IgD-negative memory B cell (primary cell): ENCODE data around the gene TRIM74. TPM values are rescaled to one million over a fixed set of nuclear protein-coding genes. Genes with fewer than 3 reads are reported as not detected.
"Not testable (repeated sequence)": the region's sequence is repeated elsewhere in the genome, so short reads cannot be mapped to it uniquely, and the experiment has no call there.

Experiments used
- H3K27ac Mint-ChIP-seq, 3 donors: one replicate each; pipeline ENCODE4 v1.8.0; 2020 to 2022; ENCODE audit warnings: mild to moderate bottlenecking in 3 of 3, mixed read lengths in 3 of 3, moderate library complexity in 1 of 3
- H3K27me3 Mint-ChIP-seq: one replicate; pipeline ENCODE4 v1.8.0; 2021; ENCODE audit warnings: mixed read lengths
- H3K36me3 Mint-ChIP-seq: one replicate; pipeline ENCODE4 v1.8.0; 2020; ENCODE audit warnings: mild to moderate bottlenecking, mixed read lengths
- H3K4me1 Mint-ChIP-seq, 3 donors: one replicate each; pipeline ENCODE4 v1.8.0; 2020 to 2022; ENCODE audit warnings: mixed read lengths in 3 of 3, mild to moderate bottlenecking in 1 of 3
- H3K4me3 Mint-ChIP-seq, 4 donors: one replicate each; pipeline ENCODE4 v1.8.0; 2020 to 2022; ENCODE audit warnings: mild to moderate bottlenecking in 4 of 4, mixed read lengths in 4 of 4, moderate library complexity in 3 of 4
- H3K9me3 Mint-ChIP-seq, 3 donors: one replicate each; pipeline ENCODE4 v1.8.0; 2020 to 2021; ENCODE audit warnings: mixed read lengths in 3 of 3, mild to moderate bottlenecking in 1 of 3
- polyA plus RNA-seq: library from polyadenylated mRNA; unstranded; fragments of 300-500 nt; fragmentation: Illumina TruSeq; gene quantifications from one replicate; pipeline ENCODE4 v1.2.3, GENCODE V29; 2021

Gene TRIM74
- polyA plus RNA-seq, result 0.66 TPM

- not testable (repeated sequence) for H3K27ac Mint-ChIP-seq, H3K27me3 Mint-ChIP-seq, H3K9me3 Mint-ChIP-seq, H3K4me3 Mint-ChIP-seq, H3K4me1 Mint-ChIP-seq, H3K36me3 Mint-ChIP-seq
Observed at GRCh38 chr7:72968980-72969516, at the start of gene TRIM74. TSS of gene TRIM74 (minus strand) at chr7:72969466. CDS start at chr7:72966157, 3,309 bp downstream.

- H3K4me1 Mint-ChIP-seq, H3K4me3 Mint-ChIP-seq, H3K36me3 Mint-ChIP-seq, H3K27ac Mint-ChIP-seq, H3K9me3 Mint-ChIP-seq, H3K27me3 Mint-ChIP-seq: not testable (repeated sequence)
Observed at GRCh38 chr7:73006491-73006890, 37.2 kb upstream of the TRIM74 start.

GRCh38 chr7:73005693-73006447 lies 36.6 kb upstream of the TRIM74 start:
- not testable (repeated sequence) for H3K27me3 Mint-ChIP-seq, H3K36me3 Mint-ChIP-seq, H3K4me1 Mint-ChIP-seq, H3K9me3 Mint-ChIP-seq
- Mint-ChIP-seq H3K4me3 (peak overlapping the region; percentile 92 to 100 (median 98)), H3K27ac (peak overlapping the region; percentile 89 to 100 (median 99))

DNA sequence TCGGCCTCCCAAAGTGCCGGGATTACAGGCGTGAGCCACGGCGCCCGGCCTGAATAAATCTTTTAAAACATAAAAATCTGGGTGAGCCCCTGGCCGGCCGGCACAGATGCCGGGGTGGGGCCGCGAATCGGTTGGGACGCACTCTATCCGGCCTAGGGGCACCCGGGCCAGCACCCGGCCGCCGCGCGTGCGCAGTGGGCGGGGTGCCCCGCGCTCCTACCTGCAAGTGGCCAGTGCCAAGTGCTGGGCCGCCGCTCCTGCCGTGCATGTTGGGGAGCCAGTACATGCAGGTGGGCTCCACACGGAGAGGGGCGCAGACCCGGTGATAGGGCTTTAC lies 36.1 kb upstream of the TRIM74 start:
- Mint-ChIP-seq H3K27ac (peak overlapping the region; percentile 89 to 100 (median 99)), H3K4me3 (peak overlapping the region; percentile 92 to 100 (median 98))
- not testable (repeated sequence) for H3K9me3 Mint-ChIP-seq, H3K4me1 Mint-ChIP-seq, H3K36me3 Mint-ChIP-seq, H3K27me3 Mint-ChIP-seq

- H3K9me3 Mint-ChIP-seq, result not testable (repeated sequence)
Observed at GRCh38 chr7:72997887-72998468, 28.7 kb upstream of the TRIM74 start.

GRCh38 chr7:72997447-72997846 lies 28.2 kb upstream of the TRIM74 start:
- not testable (repeated sequence) for H3K27me3 Mint-ChIP-seq, H3K4me1 Mint-ChIP-seq, H3K36me3 Mint-ChIP-seq, H3K4me3 Mint-ChIP-seq, H3K27ac Mint-ChIP-seq, H3K9me3 Mint-ChIP-seq

More at GRCh38 chr7:72997887-72998468, 28.7 kb upstream of the TRIM74 start:
- H3K4me3 Mint-ChIP-seq, H3K4me1 Mint-ChIP-seq, H3K36me3 Mint-ChIP-seq, H3K27me3 Mint-ChIP-seq, H3K27ac Mint-ChIP-seq: not testable (repeated sequence)

DNA sequence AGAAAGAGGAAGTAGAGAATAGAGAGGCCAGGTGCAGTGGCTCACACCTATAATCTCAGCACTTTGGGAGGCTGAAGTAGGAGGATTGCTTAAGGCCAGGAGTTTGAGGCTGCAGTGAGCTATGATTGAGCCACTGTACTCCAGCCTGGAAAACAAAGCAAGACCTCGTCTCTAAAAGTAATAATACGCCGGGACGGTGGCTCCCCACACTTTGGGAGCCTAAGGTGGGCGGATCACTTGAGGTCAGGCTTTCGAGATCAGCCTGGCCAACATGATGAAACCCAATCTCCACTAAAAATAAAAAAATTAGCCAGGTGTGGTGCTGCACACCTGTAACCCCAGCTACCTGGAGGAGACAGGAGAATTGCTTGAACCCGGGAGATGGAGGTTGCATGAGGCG lies 26.2 kb upstream of the TRIM74 start:
- H3K27me3 Mint-ChIP-seq, H3K4me3 Mint-ChIP-seq, H3K27ac Mint-ChIP-seq, H3K4me1 Mint-ChIP-seq, H3K36me3 Mint-ChIP-seq, H3K9me3 Mint-ChIP-seq: not testable (repeated sequence)

GRCh38 chr7:72990146-72990913 lies 21.1 kb upstream of the TRIM74 start:
- H3K4me3 Mint-ChIP-seq, H3K27me3 Mint-ChIP-seq, H3K27ac Mint-ChIP-seq, H3K36me3 Mint-ChIP-seq, H3K9me3 Mint-ChIP-seq, H3K4me1 Mint-ChIP-seq: not testable (repeated sequence)

DNA sequence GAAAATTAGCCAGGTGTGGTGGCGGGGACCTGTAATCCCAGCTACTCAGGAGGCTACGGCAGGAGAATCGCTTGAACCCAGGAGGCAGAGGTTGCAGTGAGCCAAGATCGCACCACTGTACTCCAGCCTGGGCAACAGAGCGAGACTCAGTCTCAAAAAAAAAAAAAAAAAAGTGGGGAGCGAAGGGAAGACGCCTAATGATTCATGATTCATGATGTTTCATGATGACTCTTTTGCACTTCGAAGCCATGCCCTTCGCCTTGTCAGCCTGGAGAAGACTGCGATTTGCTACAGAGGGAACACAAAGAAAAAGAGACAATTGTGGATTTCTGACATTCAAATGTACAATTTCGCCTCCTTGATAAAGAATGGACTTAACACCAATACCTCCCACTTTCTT lies 12.8 kb upstream of the TRIM74 start:
- not testable (repeated sequence) for H3K9me3 Mint-ChIP-seq, H3K27ac Mint-ChIP-seq, H3K4me3 Mint-ChIP-seq

GRCh38 chr7:72980382-72980781 lies 11.1 kb upstream of the TRIM74 start:
- H3K4me3 Mint-ChIP-seq, H3K4me1 Mint-ChIP-seq, H3K27me3 Mint-ChIP-seq, H3K9me3 Mint-ChIP-seq, H3K27ac Mint-ChIP-seq, H3K36me3 Mint-ChIP-seq: not testable (repeated sequence)

More for the DNA sequence above, 12.8 kb upstream of the TRIM74 start:
- H3K27me3 Mint-ChIP-seq, H3K4me1 Mint-ChIP-seq, H3K36me3 Mint-ChIP-seq: not testable (repeated sequence)

- H3K9me3 Mint-ChIP-seq, H3K27ac Mint-ChIP-seq, H3K27me3 Mint-ChIP-seq, H3K36me3 Mint-ChIP-seq, H3K4me3 Mint-ChIP-seq, H3K4me1 Mint-ChIP-seq: not testable (repeated sequence)
Observed at GRCh38 chr7:72976434-72976833, 7.2 kb upstream of the TRIM74 start.

- not testable (repeated sequence) for H3K4me3 Mint-ChIP-seq, H3K27me3 Mint-ChIP-seq, H3K4me1 Mint-ChIP-seq, H3K27ac Mint-ChIP-seq, H3K9me3 Mint-ChIP-seq, H3K36me3 Mint-ChIP-seq
Observed at GRCh38 chr7:72975656-72976286, 6.5 kb upstream of the TRIM74 start.

- not testable (repeated sequence) for H3K4me1 Mint-ChIP-seq, H3K9me3 Mint-ChIP-seq, H3K27ac Mint-ChIP-seq, H3K4me3 Mint-ChIP-seq, H3K36me3 Mint-ChIP-seq, H3K27me3 Mint-ChIP-seq
Observed at GRCh38 chr7:72974781-72975180, 5.5 kb upstream of the TRIM74 start.

DNA sequence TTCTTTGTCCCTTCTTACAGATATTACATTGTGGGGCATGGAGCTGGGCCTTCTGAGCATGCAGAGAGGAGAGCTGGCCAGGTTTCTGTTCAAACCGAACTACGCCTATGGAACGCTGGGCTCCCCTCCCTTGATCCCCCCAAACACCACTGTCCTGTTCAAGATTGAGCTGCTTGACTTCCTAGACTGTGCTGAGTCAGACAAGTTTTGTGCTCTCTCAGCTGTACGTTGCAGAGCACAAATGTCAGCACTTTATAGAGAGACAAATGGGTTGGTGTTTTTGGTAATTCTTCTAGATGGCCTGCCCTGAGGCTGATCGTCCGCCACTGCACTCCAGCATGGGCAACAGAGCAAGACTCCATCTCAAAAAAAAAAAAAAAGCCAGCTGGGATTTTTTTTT lies 2.2 kb upstream of the TRIM74 start:
- not testable (repeated sequence) for H3K27ac Mint-ChIP-seq, H3K27me3 Mint-ChIP-seq, H3K4me3 Mint-ChIP-seq, H3K4me1 Mint-ChIP-seq, H3K36me3 Mint-ChIP-seq, H3K9me3 Mint-ChIP-seq

DNA sequence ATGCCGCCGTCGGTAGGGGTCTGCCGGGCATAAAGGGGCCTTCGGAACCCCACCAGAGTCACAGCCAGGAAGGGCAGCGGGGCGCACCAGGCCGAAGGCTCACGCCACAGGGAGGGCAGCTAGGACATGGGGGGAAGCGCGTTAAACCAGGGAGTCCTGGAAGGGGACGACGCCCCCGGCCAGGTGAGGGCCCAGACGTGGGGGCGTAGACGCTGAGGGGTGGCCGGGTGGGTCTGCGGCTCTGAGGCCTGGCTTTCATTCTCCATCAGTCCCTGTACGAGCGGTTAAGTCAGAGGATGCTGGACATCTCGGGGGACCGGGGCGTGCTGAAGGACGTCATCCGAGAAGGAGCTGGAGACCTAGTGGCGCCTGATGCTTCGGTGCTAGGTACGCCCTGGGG lies 422 bp upstream of the TRIM74 start:
- not testable (repeated sequence) for H3K9me3 Mint-ChIP-seq, H3K36me3 Mint-ChIP-seq, H3K4me1 Mint-ChIP-seq, H3K27ac Mint-ChIP-seq, H3K4me3 Mint-ChIP-seq, H3K27me3 Mint-ChIP-seq

DNA sequence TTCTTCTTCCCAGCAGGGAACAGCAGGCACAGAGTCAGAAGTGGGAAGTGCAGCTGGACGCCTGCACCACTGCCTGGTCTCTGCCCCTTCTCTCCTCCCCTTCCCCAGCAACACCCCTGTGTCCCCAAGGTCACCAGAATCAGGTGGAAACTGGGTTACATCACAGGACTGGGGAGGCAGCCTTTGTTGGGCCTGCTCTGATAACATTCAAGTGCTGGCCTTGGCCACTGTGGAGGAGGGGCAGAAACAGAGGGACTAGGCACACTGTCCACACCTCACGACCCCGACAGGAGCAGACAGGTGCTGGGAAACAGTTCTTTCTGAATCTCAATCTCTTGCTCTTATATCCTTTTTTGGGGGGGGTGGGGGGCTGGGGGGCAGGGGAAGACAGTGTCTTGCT lies 2.4 kb downstream of the TRIM74 start:
- not testable (repeated sequence) for H3K4me1 Mint-ChIP-seq, H3K27me3 Mint-ChIP-seq, H3K9me3 Mint-ChIP-seq, H3K27ac Mint-ChIP-seq, H3K4me3 Mint-ChIP-seq, H3K36me3 Mint-ChIP-seq
